ENCODE measurements around the gene CST3.

Gene CST3

DNA sequence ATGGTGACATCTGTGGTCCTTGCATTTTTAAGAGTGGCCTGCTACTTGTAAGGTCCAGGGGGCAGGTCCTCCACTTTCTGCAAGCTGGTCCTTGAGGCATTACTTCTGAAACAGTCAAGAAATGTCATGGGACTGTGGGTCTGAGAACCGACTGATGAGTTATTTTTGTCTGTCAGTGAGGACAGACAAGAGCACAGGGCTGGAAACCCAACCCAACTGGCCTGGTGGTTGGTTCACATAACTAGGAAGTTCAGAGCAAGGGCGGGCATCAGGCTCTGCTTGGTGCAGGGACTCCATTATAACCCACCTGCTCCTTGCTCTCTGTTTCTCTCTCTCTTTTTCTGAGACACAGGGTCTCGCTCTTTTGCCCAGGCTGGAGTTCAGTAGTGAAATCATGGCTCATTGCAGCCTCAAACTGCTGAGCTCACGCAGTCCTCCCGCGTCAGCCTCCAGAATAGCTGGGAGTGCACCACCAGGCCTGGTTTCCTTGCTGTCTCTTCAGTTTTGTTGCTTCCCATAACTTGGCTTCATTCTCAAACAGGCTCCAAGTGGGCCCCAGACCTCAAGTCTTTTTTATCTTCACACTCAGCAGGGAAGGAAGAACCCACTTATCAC lies 9.2 kb downstream of the CST3 start:
- H3K4me1 ChIP-seq (ENCODE audit: control insufficient read depth, insufficient read depth, low read length), result no peaks in the 10 kb centered on the region
- ChIA-PET POLR2A (no interaction called here), CTCF (no interaction called here)
- H3K4me3 ChIP-seq (ENCODE audit: low read depth, low read length), result no peak overlapping the region
- TF ChIP-seq ZNF660 (tag by site-specific recombination; IDR thresholded peaks at IDR 0.05) (no peak), ZNF24 (tag by site-specific recombination; IDR thresholded peaks at IDR 0.05) (no peak), ZNF169 (tag by site-specific recombination; IDR thresholded peaks at IDR 0.05) (no peak), ZNF843 (tag by site-specific recombination; IDR thresholded peaks at IDR 0.05) (no peak), SCRT2 (tag by site-specific recombination; IDR thresholded peaks at IDR 0.05) (no peak), ZNF266 (tag by site-specific recombination; IDR thresholded peaks at IDR 0.05; ENCODE audit: low read depth) (no peak), ZNF530 (tag by site-specific recombination; IDR thresholded peaks at IDR 0.05; ENCODE audit: low read depth) (no peak), ZNF274 (IDR thresholded peaks at IDR 0.05; ENCODE audit: low read length) (no peak), ZNF274 (tag by site-specific recombination; IDR thresholded peaks at IDR 0.05; ENCODE audit: borderline replicate concordance) (no peak), ZNF621 (tag by site-specific recombination; IDR thresholded peaks at IDR 0.05) (no peak), ZSCAN23 (tag by site-specific recombination; IDR thresholded peaks at IDR 0.05) (no peak)
- TF ChIP-seq, protein P1, sequence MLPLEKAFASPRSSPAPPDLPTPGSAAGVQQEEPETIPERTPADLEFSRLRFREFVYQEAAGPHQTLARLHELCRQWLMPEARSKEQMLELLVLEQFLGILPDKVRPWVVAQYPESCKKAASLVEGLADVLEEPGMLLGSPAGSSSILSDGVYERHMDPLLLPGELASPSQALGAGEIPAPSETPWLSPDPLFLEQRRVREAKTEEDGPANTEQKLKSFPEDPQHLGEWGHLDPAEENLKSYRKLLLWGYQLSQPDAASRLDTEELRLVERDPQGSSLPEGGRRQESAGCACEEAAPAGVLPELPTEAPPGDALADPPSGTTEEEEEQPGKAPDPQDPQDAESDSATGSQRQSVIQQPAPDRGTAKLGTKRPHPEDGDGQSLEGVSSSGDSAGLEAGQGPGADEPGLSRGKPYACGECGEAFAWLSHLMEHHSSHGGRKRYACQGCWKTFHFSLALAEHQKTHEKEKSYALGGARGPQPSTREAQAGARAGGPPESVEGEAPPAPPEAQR (tag by site-specific recombination; IDR thresholded peaks at IDR 0.05), result no peak
- TF ChIP-seq, protein P2, sequence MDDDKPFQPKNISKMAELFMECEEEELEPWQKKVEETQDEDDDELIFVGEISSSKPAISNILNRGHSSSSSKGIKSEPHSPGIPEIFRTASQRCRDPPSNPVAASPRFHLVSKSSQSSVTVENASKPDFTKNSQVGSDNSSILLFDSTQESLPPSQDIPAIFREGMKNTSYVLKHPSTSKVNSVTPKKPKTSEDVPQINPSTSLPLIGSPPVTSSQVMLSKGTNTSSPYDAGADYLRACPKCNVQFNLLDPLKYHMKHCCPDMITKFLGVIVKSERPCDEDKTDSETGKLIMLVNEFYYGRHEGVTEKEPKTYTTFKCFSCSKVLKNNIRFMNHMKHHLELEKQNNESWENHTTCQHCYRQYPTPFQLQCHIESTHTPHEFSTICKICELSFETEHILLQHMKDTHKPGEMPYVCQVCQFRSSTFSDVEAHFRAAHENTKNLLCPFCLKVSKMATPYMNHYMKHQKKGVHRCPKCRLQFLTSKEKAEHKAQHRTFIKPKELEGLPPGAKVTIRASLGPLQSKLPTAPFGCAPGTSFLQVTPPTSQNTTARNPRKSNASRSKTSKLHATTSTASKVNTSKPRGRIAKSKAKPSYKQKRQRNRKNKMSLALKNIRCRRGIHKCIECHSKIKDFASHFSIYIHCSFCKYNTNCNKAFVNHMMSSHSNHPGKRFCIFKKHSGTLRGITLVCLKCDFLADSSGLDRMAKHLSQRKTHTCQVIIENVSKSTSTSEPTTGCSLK (tag by site-specific recombination; IDR thresholded peaks at IDR 0.05), result no peak
- no peaks in the 10 kb centered on the region for H3K9me3 ChIP-seq (ENCODE audit: control insufficient read depth, insufficient read depth, low read depth, low read length)
- H3K27ac ChIP-seq (ENCODE audit: extremely low read depth, low read depth, low read length), result no peak overlapping the region
- peaks cover 0 to 13% of the 10 kb centered on the region in 2 experiments; a peak in 1 of 3 replicates for H3K36me3 ChIP-seq (ENCODE audit: control insufficient read depth in 2 of 2, insufficient read depth in 1 of 2, low read length in 2 of 2)

DNA sequence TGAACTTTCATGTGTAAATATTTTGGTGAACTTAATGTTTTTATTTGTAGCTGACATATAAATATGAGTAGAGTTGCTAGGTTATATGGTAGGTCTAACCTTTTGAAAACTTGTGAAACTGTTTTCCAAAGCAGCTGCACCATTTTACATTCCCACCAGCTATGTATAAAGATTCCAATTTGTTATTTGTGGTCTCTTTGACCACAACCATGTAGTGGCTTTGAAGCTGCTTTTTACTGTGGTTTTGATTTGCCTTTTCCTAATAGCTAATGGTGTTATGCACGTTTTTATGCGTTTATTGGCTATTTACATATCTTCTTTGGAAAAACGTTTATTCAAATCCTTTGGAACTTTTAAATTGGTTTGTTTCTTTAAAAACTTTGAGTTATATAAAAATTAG lies 10.3 kb downstream of the CST3 start:
- Histone ChIP-seq H3K27ac (ENCODE audit: extremely low read depth, low read depth, low read length) (no peak overlapping the region), H3K36me3 (ENCODE audit: control insufficient read depth in 2 of 2, insufficient read depth in 1 of 2, low read length in 2 of 2) (peaks cover 0 to 4% of the 10 kb centered on the region in 2 experiments; a peak in 1 of 3 replicates), H3K4me3 (ENCODE audit: low read depth, low read length) (no peak overlapping the region), H3K9me3 (ENCODE audit: control insufficient read depth, insufficient read depth, low read depth, low read length) (no peaks in the 10 kb centered on the region), H3K4me1 (ENCODE audit: control insufficient read depth, insufficient read depth, low read length) (no peaks in the 10 kb centered on the region)
- ChIA-PET POLR2A (no interaction called here), CTCF (no interaction called here)
- TF ChIP-seq SETDB1 (IDR thresholded peaks at IDR 0.05; ENCODE audit: insufficient read length, low read length) (no peak), ZNF701 (tag by site-specific recombination; IDR thresholded peaks at IDR 0.05) (no peak), OSR2 (tag by site-specific recombination; IDR thresholded peaks at IDR 0.05) (no peak), ZNF561 (tag by site-specific recombination; IDR thresholded peaks at IDR 0.05; ENCODE audit: borderline replicate concordance) (no peak), ZNF302 (tag by site-specific recombination; IDR thresholded peaks at IDR 0.05; ENCODE audit: low read depth) (no peak), ZNF10 (tag by site-specific recombination; IDR thresholded peaks at IDR 0.05) (no peak), GFI1B (tag by site-specific recombination; IDR thresholded peaks at IDR 0.05) (no peak), ZBTB17 (tag by site-specific recombination; IDR thresholded peaks at IDR 0.05) (no peak), ZNF133 (tag by site-specific recombination; IDR thresholded peaks at IDR 0.05) (no peak), MYNN (tag by site-specific recombination; IDR thresholded peaks at IDR 0.05; ENCODE audit: borderline replicate concordance) (no peak), ZNF658 (tag by site-specific recombination; IDR thresholded peaks at IDR 0.05) (no peak), ZNF514 (tag by site-specific recombination; IDR thresholded peaks at IDR 0.05) (no peak), ZNF266 (tag by site-specific recombination; IDR thresholded peaks at IDR 0.05; ENCODE audit: low read depth) (no peak), HOXC10 (CRISPR knock-in tag; IDR thresholded peaks at IDR 0.05) (no peak)
- TF ChIP-seq, protein P3, sequence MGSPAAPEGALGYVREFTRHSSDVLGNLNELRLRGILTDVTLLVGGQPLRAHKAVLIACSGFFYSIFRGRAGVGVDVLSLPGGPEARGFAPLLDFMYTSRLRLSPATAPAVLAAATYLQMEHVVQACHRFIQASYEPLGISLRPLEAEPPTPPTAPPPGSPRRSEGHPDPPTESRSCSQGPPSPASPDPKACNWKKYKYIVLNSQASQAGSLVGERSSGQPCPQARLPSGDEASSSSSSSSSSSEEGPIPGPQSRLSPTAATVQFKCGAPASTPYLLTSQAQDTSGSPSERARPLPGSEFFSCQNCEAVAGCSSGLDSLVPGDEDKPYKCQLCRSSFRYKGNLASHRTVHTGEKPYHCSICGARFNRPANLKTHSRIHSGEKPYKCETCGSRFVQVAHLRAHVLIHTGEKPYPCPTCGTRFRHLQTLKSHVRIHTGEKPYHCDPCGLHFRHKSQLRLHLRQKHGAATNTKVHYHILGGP (tag by site-specific recombination; IDR thresholded peaks at IDR 0.05), result no peak
- TF ChIP-seq, protein P4, sequence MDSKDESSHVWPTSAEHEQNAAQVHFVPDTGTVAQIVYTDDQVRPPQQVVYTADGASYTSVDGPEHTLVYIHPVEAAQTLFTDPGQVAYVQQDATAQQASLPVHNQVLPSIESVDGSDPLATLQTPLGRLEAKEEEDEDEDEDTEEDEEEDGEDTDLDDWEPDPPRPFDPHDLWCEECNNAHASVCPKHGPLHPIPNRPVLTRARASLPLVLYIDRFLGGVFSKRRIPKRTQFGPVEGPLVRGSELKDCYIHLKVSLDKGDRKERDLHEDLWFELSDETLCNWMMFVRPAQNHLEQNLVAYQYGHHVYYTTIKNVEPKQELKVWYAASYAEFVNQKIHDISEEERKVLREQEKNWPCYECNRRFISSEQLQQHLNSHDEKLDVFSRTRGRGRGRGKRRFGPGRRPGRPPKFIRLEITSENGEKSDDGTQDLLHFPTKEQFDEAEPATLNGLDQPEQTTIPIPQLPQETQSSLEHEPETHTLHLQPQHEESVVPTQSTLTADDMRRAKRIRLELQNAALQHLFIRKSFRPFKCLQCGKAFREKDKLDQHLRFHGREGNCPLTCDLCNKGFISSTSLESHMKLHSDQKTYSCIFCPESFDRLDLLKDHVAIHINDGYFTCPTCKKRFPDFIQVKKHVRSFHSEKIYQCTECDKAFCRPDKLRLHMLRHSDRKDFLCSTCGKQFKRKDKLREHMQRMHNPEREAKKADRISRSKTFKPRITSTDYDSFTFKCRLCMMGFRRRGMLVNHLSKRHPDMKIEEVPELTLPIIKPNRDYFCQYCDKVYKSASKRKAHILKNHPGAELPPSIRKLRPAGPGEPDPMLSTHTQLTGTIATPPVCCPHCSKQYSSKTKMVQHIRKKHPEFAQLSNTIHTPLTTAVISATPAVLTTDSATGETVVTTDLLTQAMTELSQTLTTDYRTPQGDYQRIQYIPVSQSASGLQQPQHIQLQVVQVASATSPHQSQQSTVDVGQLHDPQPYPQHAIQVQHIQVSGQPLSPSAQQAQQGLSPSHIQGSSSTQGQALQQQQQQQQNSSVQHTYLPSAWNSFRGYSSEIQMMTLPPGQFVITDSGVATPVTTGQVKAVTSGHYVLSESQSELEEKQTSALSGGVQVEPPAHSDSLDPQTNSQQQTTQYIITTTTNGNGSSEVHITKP (tag by site-specific recombination; IDR thresholded peaks at IDR 0.05), result no peak
